ENCODE data around the gene KRTAP10-1.

The KRTAP10-1 gene

DNA sequence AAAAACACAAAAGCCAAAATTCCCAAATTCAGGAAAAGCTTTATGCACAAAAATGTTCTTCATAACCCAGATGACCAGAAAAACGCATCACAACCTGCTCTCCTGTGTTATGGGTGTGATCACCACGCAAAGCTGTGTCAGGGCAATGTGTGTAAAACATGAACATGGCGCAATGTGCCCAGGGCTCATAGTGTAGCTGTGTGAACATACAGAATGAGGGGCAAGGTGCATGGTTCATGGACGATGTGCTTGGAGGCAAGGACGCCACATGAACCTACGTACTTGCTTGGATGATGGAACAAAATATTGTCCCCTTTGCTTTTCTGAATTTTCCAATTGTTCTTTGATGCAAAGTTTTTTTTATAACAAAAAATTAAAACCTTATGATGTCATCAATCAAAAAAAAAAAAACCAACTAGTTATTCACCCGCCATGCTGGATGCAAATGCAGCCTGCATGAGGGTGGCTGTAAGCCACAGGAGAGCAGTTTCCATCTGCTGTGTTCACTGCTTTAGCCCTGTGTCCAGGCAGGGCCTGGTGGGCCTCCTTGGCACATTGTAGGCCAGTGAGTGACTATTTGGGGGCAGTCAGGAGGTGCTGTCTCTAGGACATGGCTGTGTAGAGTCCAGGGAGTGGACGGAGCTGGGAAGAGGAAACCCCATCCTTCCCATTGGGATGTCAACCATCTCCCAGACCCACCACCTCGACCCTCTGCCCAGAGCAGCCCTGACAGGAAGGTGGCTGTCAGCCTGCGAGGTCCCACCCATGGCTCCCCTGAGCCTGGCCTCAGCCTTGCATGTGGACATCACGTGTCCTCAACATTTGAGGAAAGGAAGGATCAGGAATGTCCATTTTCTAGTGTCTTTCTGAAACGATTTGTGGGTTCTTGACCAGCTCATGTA, 13.6 kb downstream of the KRTAP10-1 start:
- ATAC-seq (ENCODE audit: insufficient read depth, low read depth), result no peak
- no peak overlapping the region for H2AFZ ChIP-seq (ENCODE audit: low read depth, low read length)

DNA sequence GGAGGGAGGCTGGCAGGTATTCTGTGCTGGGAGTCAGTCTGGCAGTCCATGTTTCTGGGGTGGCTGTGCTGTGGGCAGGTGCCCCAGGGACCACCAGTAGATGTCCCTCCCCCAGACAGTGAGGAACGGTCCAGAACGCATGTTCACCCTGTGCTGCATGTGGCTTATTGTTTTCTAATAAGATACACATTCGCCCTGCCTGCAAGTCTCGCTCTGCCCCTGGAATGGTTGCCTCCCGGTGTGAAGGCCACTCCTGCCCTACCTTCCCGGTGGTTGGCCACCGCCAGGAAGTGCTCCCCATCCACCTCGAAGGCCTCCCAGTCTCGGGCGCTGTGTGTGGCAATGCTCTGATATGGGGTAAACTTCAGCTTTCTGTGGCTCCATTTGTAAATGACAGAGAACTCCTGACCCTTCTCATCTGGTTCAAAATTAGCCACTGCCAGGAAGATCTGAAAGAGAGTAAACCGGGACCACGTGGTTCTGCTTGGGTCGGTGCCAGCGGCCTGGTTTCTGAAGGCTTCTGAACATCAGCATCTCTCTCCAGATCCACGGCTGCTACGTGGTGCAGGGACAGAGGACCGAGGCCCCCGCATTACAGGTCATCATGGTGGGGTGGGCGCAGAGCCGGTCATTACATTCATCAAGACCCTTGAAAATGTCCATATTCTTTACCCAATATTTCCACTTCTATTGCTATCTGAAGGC, 14.5 kb downstream of the KRTAP10-1 start:
- Histone ChIP-seq H2AFZ (ENCODE audit: low read depth, low read length) (no peak overlapping the region), H4K20me1 (ENCODE audit: insufficient read depth, low read length) (no peaks in the 10 kb centered on the region), H3K36me3 (ENCODE audit: insufficient read depth, low read length) (no peaks in the 10 kb centered on the region), H3K9me3 (ENCODE audit: insufficient read depth, low read length, severe bottlenecking) (no peaks in the 10 kb centered on the region), H3K27ac (ENCODE audit: low read length) (no peak overlapping the region), H3K4me2 (ENCODE audit: insufficient read depth, low read length) (no peak overlapping the region), H3K79me2 (ENCODE audit: insufficient read depth, low read length) (no peaks in the 10 kb centered on the region), H3K4me1 (ENCODE audit: insufficient read depth, low read length) (no peaks in the 10 kb centered on the region), H3K4me3 (ENCODE audit: low read depth in 1 of 2, low read length in 2 of 2) (no peak overlapping the region), H3K9ac (ENCODE audit: low read depth, low read length) (no peak overlapping the region), H3K27me3 (ENCODE audit: insufficient read depth, low read length, poor library complexity) (no peaks in the 10 kb centered on the region)
- TF ChIP-seq, protein P1, sequence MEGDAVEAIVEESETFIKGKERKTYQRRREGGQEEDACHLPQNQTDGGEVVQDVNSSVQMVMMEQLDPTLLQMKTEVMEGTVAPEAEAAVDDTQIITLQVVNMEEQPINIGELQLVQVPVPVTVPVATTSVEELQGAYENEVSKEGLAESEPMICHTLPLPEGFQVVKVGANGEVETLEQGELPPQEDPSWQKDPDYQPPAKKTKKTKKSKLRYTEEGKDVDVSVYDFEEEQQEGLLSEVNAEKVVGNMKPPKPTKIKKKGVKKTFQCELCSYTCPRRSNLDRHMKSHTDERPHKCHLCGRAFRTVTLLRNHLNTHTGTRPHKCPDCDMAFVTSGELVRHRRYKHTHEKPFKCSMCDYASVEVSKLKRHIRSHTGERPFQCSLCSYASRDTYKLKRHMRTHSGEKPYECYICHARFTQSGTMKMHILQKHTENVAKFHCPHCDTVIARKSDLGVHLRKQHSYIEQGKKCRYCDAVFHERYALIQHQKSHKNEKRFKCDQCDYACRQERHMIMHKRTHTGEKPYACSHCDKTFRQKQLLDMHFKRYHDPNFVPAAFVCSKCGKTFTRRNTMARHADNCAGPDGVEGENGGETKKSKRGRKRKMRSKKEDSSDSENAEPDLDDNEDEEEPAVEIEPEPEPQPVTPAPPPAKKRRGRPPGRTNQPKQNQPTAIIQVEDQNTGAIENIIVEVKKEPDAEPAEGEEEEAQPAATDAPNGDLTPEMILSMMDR (IDR thresholded peaks at IDR 0.05; ENCODE audit: borderline replicate concordance, extremely low read depth, low read length, poor library complexity, severe bottlenecking), result no peak
- no peak for TF ChIP-seq EZH2 (IDR thresholded peaks at IDR 0.05; ENCODE audit: borderline replicate concordance, low read depth, low read length, severe bottlenecking)
- ATAC-seq (ENCODE audit: insufficient read depth, low read depth) (no peak), DNase-seq (no peak)

More for the DNA sequence above, 13.6 kb downstream of the KRTAP10-1 start:
- Histone ChIP-seq H3K4me3 (ENCODE audit: low read depth in 1 of 2, low read length in 2 of 2) (no peak overlapping the region), H3K9ac (ENCODE audit: low read depth, low read length) (no peak overlapping the region), H3K79me2 (ENCODE audit: insufficient read depth, low read length) (no peaks in the 10 kb centered on the region), H3K9me3 (ENCODE audit: insufficient read depth, low read length, severe bottlenecking) (no peaks in the 10 kb centered on the region), H3K4me2 (ENCODE audit: insufficient read depth, low read length) (no peak overlapping the region), H3K27me3 (ENCODE audit: insufficient read depth, low read length, poor library complexity) (no peaks in the 10 kb centered on the region), H4K20me1 (ENCODE audit: insufficient read depth, low read length) (no peaks in the 10 kb centered on the region), H3K27ac (ENCODE audit: low read length) (no peak overlapping the region), H3K4me1 (ENCODE audit: insufficient read depth, low read length) (no peaks in the 10 kb centered on the region), H3K36me3 (ENCODE audit: insufficient read depth, low read length) (no peaks in the 10 kb centered on the region)
- no peak for TF ChIP-seq EZH2 (IDR thresholded peaks at IDR 0.05; ENCODE audit: borderline replicate concordance, low read depth, low read length, severe bottlenecking)
- TF ChIP-seq, protein P1 (IDR thresholded peaks at IDR 0.05; ENCODE audit: borderline replicate concordance, extremely low read depth, low read length, poor library complexity, severe bottlenecking), result no peak
- no peak for DNase-seq

DNA sequence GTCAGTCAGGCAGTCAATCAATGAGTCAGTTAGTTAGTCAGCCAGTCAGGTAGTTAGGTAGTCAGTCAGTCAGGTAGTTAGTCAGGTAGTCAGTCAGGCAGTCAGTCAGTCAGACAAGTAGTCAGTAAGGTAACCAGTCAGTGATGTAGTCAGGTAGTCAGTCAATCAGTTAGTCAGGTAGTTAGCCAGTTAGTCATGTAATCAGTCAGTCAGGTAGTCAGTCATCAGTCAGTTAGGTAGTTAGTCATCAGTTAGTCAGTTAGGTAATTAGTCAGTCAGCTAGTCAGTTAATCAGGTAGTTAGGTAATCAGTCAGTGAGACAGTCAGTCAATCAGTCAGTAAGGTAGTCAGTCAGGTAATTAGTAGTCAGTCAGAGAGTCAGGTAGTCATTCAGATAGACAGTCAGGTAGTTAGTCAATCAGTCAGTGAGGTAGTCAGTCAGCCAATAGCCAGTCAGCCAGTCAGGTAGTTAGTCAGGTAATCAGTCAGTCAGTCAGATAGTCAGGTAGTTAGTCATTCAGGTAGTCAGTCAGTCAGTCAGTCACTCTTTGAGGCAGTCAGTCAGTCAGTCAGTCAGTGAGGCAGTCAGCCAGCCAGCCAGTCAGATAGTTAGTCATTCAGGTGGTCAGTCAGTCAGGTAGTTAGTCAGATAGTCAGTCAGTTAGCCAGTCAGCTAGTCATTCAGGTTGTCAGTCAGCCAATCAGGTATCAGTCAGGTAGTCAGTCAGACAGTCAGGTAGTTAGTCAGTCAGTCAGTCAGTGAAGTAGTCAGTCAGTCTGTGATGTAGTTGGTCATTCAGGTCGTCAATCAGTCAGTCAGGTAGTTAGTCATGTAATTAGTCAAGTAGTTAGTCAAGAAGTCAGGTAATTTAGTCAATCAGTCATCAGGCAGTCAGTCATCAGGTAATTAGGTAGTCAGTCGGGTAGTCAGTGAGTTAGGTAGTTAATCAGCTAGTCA, 15.3 kb downstream of the KRTAP10-1 start:
- no peaks in the 10 kb centered on the region for H3K4me1 ChIP-seq (ENCODE audit: insufficient read depth, low read length)
- TF ChIP-seq EZH2 (IDR thresholded peaks at IDR 0.05; ENCODE audit: borderline replicate concordance, low read depth, low read length, severe bottlenecking), result no peak
- TF ChIP-seq, protein P1 (IDR thresholded peaks at IDR 0.05; ENCODE audit: borderline replicate concordance, extremely low read depth, low read length, poor library complexity, severe bottlenecking), result no peak
- DNase-seq, result no peak

More for the DNA sequence above, 15.3 kb downstream of the KRTAP10-1 start:
- no peak overlapping the region for H3K9ac ChIP-seq (ENCODE audit: low read depth, low read length)
- H4K20me1 ChIP-seq (ENCODE audit: insufficient read depth, low read length), result no peaks in the 10 kb centered on the region
- no peaks in the 10 kb centered on the region for H3K79me2 ChIP-seq (ENCODE audit: insufficient read depth, low read length)
- no peaks in the 10 kb centered on the region for H3K27me3 ChIP-seq (ENCODE audit: insufficient read depth, low read length, poor library complexity)
- no peak overlapping the region for H2AFZ ChIP-seq (ENCODE audit: low read depth, low read length)
- H3K36me3 ChIP-seq (ENCODE audit: insufficient read depth, low read length), result no peaks in the 10 kb centered on the region
- no peak for ATAC-seq (ENCODE audit: insufficient read depth, low read depth)
- H3K4me3 ChIP-seq (ENCODE audit: low read depth in 1 of 2, low read length in 2 of 2), result no peak overlapping the region
- H3K4me2 ChIP-seq (ENCODE audit: insufficient read depth, low read length), result no peak overlapping the region
- no peaks in the 10 kb centered on the region for H3K9me3 ChIP-seq (ENCODE audit: insufficient read depth, low read length, severe bottlenecking)
- no peak overlapping the region for H3K27ac ChIP-seq (ENCODE audit: low read length)

All from DND-41 (cell line).